IMR-90 (cell line): Measurements from ENCODE around the gene HMX1. TPM values are rescaled to one million over a fixed set of nuclear protein-coding genes. Genes with fewer than 3 reads are reported as not detected.

Source experiments
- ATAC-seq: fragments of 200-7000 bp; cut with Tn5 transposase; 2 replicates; pipeline ENCODE4 v1.9.1; 2020; ENCODE audit warnings: low read depth, mild to moderate bottlenecking, moderate library complexity
- BruUV-seq: library from RNA; stranded (reverse); fragments of 400-500 nt; replicated peaks from 2 replicates; lab custom pipeline; 2021; lab: Mats Ljungman, UMichigan
- CTCF ChIA-PET: fragments of 300-600 bp; formaldehyde crosslinking; extraction: SDS; loops from one replicate; lab custom pipeline; 2021; ENCODE audit warnings: antibody characterized with exemption; lab: Yijun Ruan, JAX
- POLR2A ChIA-PET: fragments of 300-600 bp; sonication (Branson Sonifier 250); formaldehyde crosslinking; loops from one replicate; lab custom pipeline; 2022; ENCODE audit warnings: antibody characterized with exemption; ENCODE audit not compliant: unreplicated experiment; lab: Charles Lee
- DNase-seq: peaks from one replicate; pipeline ENCODE4 v3.0.0; 2013
- H2AFZ ChIP-seq: replicated peaks from 2 replicates; pipeline ENCODE3; 2013; ENCODE audit warnings: low read length, mild to moderate bottlenecking; ENCODE audit not compliant: poor library complexity
- H2AK5ac ChIP-seq: 2 replicates; pipeline ENCODE4 v1.6.1; 2013; ENCODE audit warnings: low read depth, low read length, inconsistent platforms
- H2AK9ac ChIP-seq: replicated peaks from 2 replicates; pipeline ENCODE3; 2013; ENCODE audit warnings: mild to moderate bottlenecking, low read depth, low read length, moderate library complexity; ENCODE audit not compliant: poor library complexity
- H2BK120ac ChIP-seq: 2 replicates; pipeline ENCODE4 v1.6.1; 2013; ENCODE audit warnings: low read depth, low read length, inconsistent platforms
- H2BK15ac ChIP-seq: 3 replicates; pipeline ENCODE4 v1.6.1; 2013; ENCODE audit warnings: low read depth, low read length, inconsistent platforms
- H2BK20ac ChIP-seq: 2 replicates; pipeline ENCODE4 v1.6.1; 2013; ENCODE audit warnings: low read depth, mild to moderate bottlenecking, inconsistent platforms, low read length, moderate library complexity
- H2BK5ac ChIP-seq: 2 replicates; pipeline ENCODE4 v1.6.1; 2013; ENCODE audit warnings: mild to moderate bottlenecking, low read depth, low read length, inconsistent platforms; ENCODE audit not compliant: poor library complexity, severe bottlenecking
- H3K14ac ChIP-seq: replicated peaks from 2 replicates; pipeline ENCODE4 v1.6.1; 2013; ENCODE audit warnings: low read depth, low read length, inconsistent platforms
- H3K18ac ChIP-seq: 2 replicates; pipeline ENCODE4 v1.6.1; 2013; ENCODE audit warnings: low read depth, low read length, control low read depth
- H3K23ac ChIP-seq: 2 replicates; pipeline ENCODE4 v1.6.1; 2013; ENCODE audit warnings: low read depth, low read length, inconsistent platforms
- H3K27ac ChIP-seq: 2 replicates; pipeline ENCODE4 v1.5.1; 2013; ENCODE audit warnings: mild to moderate bottlenecking, control low read depth, low read length; ENCODE audit not compliant: insufficient read depth
- H3K27me3 ChIP-seq: 2 replicates; pipeline ENCODE4 v1.6.1; 2013; ENCODE audit warnings: low read length; ENCODE audit not compliant: control insufficient read depth, insufficient read depth
- H3K36me3 ChIP-seq: 2 replicates; pipeline ENCODE4 v1.6.1; 2013; ENCODE audit warnings: low read length, mixed read lengths; ENCODE audit not compliant: control insufficient read depth, insufficient read depth
- H3K4ac ChIP-seq: 2 replicates; pipeline ENCODE4 v1.6.1; 2013; ENCODE audit warnings: low read depth, low read length, inconsistent platforms
- H3K4me1 ChIP-seq: 2 replicates; pipeline ENCODE4 v1.6.1; 2013; ENCODE audit warnings: low read length, mixed read lengths; ENCODE audit not compliant: control insufficient read depth, insufficient read depth
- H3K4me2 ChIP-seq: 2 replicates; pipeline ENCODE4 v1.6.1; 2013; ENCODE audit warnings: low read depth, mild to moderate bottlenecking, control low read depth, low read length, moderate library complexity
- H3K4me3 ChIP-seq: 2 replicates; pipeline ENCODE4 v1.5.1; 2013; ENCODE audit warnings: low read depth, mild to moderate bottlenecking, control low read depth, low read length, moderate library complexity; ENCODE audit not compliant: insufficient read depth
- H3K56ac ChIP-seq: 2 replicates; pipeline ENCODE4 v1.6.1; 2013; ENCODE audit warnings: low read length, inconsistent platforms; ENCODE audit not compliant: insufficient read depth; ENCODE audit errors: extremely low read depth
- H3K79me1 ChIP-seq, 2 experiments: 2 replicates each; pipeline ENCODE4 v1.6.1; 2013; ENCODE audit warnings: low read length in 2 of 2, inconsistent platforms in 1 of 2, low read depth in 1 of 2
- H3K9ac ChIP-seq: 2 replicates; pipeline ENCODE4 v1.6.1; 2013; ENCODE audit warnings: low read depth, low read length, control low read depth
- H3K9me1 ChIP-seq: 2 replicates; pipeline ENCODE4 v1.6.1; 2013; ENCODE audit warnings: low read length, inconsistent platforms; ENCODE audit not compliant: insufficient read depth
- H3K9me3 ChIP-seq: 2 replicates; pipeline ENCODE4 v1.6.1; 2013; ENCODE audit warnings: low read length; ENCODE audit not compliant: control insufficient read depth, insufficient read depth
- H4K20me1 ChIP-seq: 2 replicates; pipeline ENCODE4 v1.6.1; 2013; ENCODE audit warnings: low read length, inconsistent platforms; ENCODE audit not compliant: insufficient read depth
- H4K5ac ChIP-seq: 2 replicates; pipeline ENCODE4 v1.6.1; 2013; ENCODE audit warnings: mild to moderate bottlenecking, low read depth, low read length, control low read depth
- H4K8ac ChIP-seq, 2 experiments: 2 replicates each; pipeline ENCODE4 v1.6.1; 2013; ENCODE audit warnings: low read depth in 2 of 2, low read length in 2 of 2, control low read depth in 1 of 2, inconsistent platforms in 1 of 2
- H4K91ac ChIP-seq: 2 replicates; pipeline ENCODE4 v1.6.1; 2013; ENCODE audit warnings: low read depth, low read length, inconsistent platforms; ENCODE audit not compliant: insufficient read depth
- CHD1 ChIP-seq: IDR thresholded peaks from 2 replicates; pipeline ENCODE4 v1.6.1; 2012; ENCODE audit warnings: low read depth, low read length, improper control_type of control experiment
- NFE2L2 ChIP-seq: fragments of 150-350 bp; IDR thresholded peaks from 2 replicates; pipeline ENCODE4 v1.6.1; 2016; ENCODE audit warnings: low read depth, mild to moderate bottlenecking, low read length
- RFX5 ChIP-seq: IDR thresholded peaks from 2 replicates; pipeline ENCODE4 v1.8.0; 2012; ENCODE audit warnings: low read depth, mild to moderate bottlenecking, low read length, moderate library complexity
- WGBS, 2 experiments: methylation state at CpG; one replicate each; pipeline versions ENCODE4 v1.1.5 to v1.1.7; 2013; ENCODE audit warnings: missing lambda C conversion rate in 2 of 2; ENCODE audit not compliant: insufficient read length in 1 of 2; ENCODE audit errors: extremely low coverage in 2 of 2; 5-methylcytosine and 5-hydroxymethylcytosine counted together
- dilution Hi-C: fragments of 300-500 bp; cut with HindIII; formaldehyde crosslinking; loops from one replicate; pipeline ENCODE4 v1.14.3; 2018; ENCODE audit warnings: low sequenced_read_pairs; ENCODE audit not compliant: unreplicated experiment
- in situ Hi-C: fragments of 300-500 bp; cut with MboI; formaldehyde crosslinking; loops from 3 replicates; pipeline ENCODE4 v1.14.3; 2019; ENCODE audit warnings: low sequenced_read_pairs, inconsistent platforms, mixed read lengths
- intact Hi-C: fragments of 100-400 bp; cut with micrococcal nuclease; formaldehyde crosslinking; loops from 2 replicates; pipeline ENCODE4 v1.10.0; 2022
- polyA plus RNA-seq, 3 experiments: library from polyadenylated mRNA; depleted of rRNA; stranded (reverse); fragments of >200 nt; gene quantifications; 2 replicates each; pipeline ENCODE4 v1.2.3, GENCODE V29; 2012; ENCODE audit warnings: low replicate concordance in 1 of 3
- total RNA-seq: library from RNA; depleted of rRNA; stranded (reverse); fragments of >200 nt; gene quantifications from 2 replicates; pipeline ENCODE4 v1.2.3, GENCODE V29; 2012

The HMX1 gene
- total and polyA plus RNA-seq, 2 of the 4 experiments (the other 2 are of a cell fraction), result not detected

DNA sequence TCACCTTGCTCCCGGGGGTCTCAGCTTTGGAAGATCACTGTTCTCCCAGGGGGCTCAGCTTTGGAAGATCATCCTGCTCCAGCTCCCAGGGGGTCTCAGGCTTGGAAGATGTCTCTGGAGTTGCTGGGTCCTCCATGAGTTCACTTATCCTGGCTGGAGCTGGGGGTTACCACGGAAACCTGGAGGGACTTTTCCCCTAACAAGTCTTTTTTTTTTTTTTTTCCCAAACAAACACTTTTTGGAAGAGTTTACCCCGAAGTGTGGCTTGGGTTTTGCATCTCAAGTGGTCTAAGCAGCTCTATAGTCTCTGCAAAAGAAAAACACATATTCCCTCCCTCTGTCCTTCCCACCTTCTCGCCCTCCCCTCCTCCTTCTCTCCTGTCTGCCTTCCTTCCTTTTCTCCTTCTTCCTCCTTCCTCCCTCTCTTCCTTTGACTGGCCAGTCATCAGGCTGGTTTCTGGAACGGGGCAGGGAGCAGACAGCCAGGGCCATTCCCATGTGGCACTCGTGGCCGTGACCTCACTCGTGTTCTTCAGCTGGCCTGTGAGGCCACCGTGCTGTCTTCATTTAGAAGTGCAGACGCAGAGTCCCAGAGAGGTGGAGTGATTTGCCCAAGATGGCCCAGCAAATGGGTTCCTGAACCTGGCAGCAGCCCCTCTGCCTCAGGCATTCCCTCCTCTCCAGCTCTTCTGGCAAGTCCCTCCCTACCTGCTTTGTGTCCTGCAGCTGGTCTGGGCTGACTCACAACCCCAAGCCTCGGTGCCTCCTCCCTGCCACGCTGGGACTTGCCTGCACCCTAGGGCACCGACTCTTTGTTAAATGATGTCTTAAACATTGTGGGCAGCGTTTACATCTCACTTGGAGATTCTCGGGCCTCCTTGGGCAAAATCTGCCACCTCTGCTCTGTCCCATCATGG lies 25.9 kb upstream of the HMX1 start:
- H3K27ac ChIP-seq, result no peak overlapping the region
- no peaks in the 10 kb centered on the region for H3K79me1 ChIP-seq
- no peak overlapping the region for H4K91ac ChIP-seq
- no peak overlapping the region for H4K5ac ChIP-seq
- H3K4ac ChIP-seq, result no peak overlapping the region
- no peaks in the 10 kb centered on the region for H4K20me1 ChIP-seq
- no peaks in the 10 kb centered on the region for H3K4me1 ChIP-seq
- H2AFZ ChIP-seq, result peak overlapping the region; percentile 32
- WGBS, 2 experiments, result 19% methylated on average over 5 of the region's 15 CpGs; no CpG with 5 or more reads in 1 of the 2 experiments
- POLR2A ChIA-PET, result no interaction called here
- no peak overlapping the region for H2BK15ac ChIP-seq
- H3K4me2 ChIP-seq, result no peak overlapping the region
- H2AK5ac ChIP-seq, result no peak overlapping the region
- dilution Hi-C loops, result no loop called here
- ATAC-seq (no peak), DNase-seq (no peak)
- CTCF ChIA-PET, result interaction anchor here (0.6 kb wide), 1 partner anchor 10 kb away, joined by 4 read pairs; no protein-coding TSS in a partner anchor
- H2BK120ac ChIP-seq, result no peak overlapping the region
- H3K56ac ChIP-seq, result no peak overlapping the region
- no peaks in the 10 kb centered on the region for H3K9me1 ChIP-seq
- no peaks in the 10 kb centered on the region for H3K36me3 ChIP-seq
- TF ChIP-seq CHD1 (no peak), RFX5 (no peak), NFE2L2 (no peak)
- no peak overlapping the region for H2BK20ac ChIP-seq
- H3K18ac ChIP-seq, result no peak overlapping the region
- H3K4me3 ChIP-seq, result no peak overlapping the region
- H3K9me3 ChIP-seq, result peaks cover 13% of the 10 kb centered on the region
- in situ Hi-C loops, result no loop called here
- intact Hi-C loops, result no loop called here
- peaks cover 18% of the 10 kb centered on the region for H3K27me3 ChIP-seq
- no peak overlapping the region for H3K9ac ChIP-seq
- no peak overlapping the region for H4K8ac ChIP-seq
- no peak overlapping the region for H3K14ac ChIP-seq
- no peak overlapping the region for H2BK5ac ChIP-seq
- no peak overlapping the region for H3K23ac ChIP-seq
- no TSS peak for BruUV-seq
- H2AK9ac ChIP-seq, result no peak overlapping the region
